Esophagus muscularis mucosa (tissue), 4 donors: ENCODE measurements around the gene ZMYM4. TPM values are rescaled to one million over a fixed set of nuclear protein-coding genes. Genes with fewer than 3 reads are reported as not detected.
A peak's percentile ranks its signal among the peaks of the same experiment; 100 is the strongest.
"Not testable (repeated sequence)": the region's sequence is repeated elsewhere in the genome, so short reads cannot be mapped to it uniquely, and the experiment has no call there.

ENCODE experiments used
- DNase-seq: peaks from one replicate; pipeline ENCODE4 v3.0.0-alpha.2; 2017; ENCODE audit errors: extremely low spot score
- H3K27ac ChIP-seq, 4 donors: fragments of 200-600 bp; sonication (generic); replicated peaks in 1 of 4; 1 replicate in 3 of 4; 2 replicates in 1 of 4; pipeline ENCODE4 v1.5.1; 2016 to 2019; ENCODE audit warnings: mild to moderate bottlenecking in 1 of 4
- H3K27me3 ChIP-seq, 4 donors: fragments of 200-600 bp; sonication (generic); one replicate each; pipeline versions ENCODE4 v1.5.1 to v1.6.0; 2016 to 2019
- H3K36me3 ChIP-seq, 4 donors: fragments of 200-600 bp; sonication (generic); one replicate each; pipeline ENCODE4 v1.5.1; 2016 to 2019
- H3K4me1 ChIP-seq, 4 donors: fragments of 200-600 bp; sonication (generic); one replicate each; pipeline ENCODE4 v1.5.1; 2016 to 2019
- H3K4me3 ChIP-seq, 4 donors: fragments of 200-600 bp; sonication (generic); 1 replicate in 2 of 4; 2 replicates in 2 of 4; pipeline ENCODE4 v1.5.1; 2016 to 2019; ENCODE audit warnings: mild to moderate bottlenecking in 4 of 4, moderate library complexity in 1 of 4
- H3K9me3 ChIP-seq, 4 donors: fragments of 200-600 bp; sonication (generic); 1 replicate in 3 of 4; 2 replicates in 1 of 4; pipeline ENCODE4 v1.5.1; 2016 to 2019
- CTCF ChIP-seq, 3 experiments: fragments of 200-600 bp in 2 of 3; fragments of 450-650 bp in 1 of 3; sonication (generic) in 2 of 3; IDR thresholded peaks; one replicate each; pipeline ENCODE4 v1.5.1; 2017 to 2019; ENCODE audit warnings: antibody characterized with exemption in 3 of 3, mild to moderate bottlenecking in 2 of 3, moderate library complexity in 1 of 3
- EP300 ChIP-seq: sonication (generic); formaldehyde crosslinking; IDR thresholded peaks from one replicate; pipeline ENCODE4 v1.6.1; 2017; ENCODE audit warnings: antibody characterized with exemption
- POLR2A ChIP-seq: fragments of 450-650 bp; IDR thresholded peaks from one replicate; pipeline ENCODE4 v1.6.1; 2017; ENCODE audit warnings: antibody characterized with exemption, moderate library complexity, mild to moderate bottlenecking, low read depth
- POLR2AphosphoS5 ChIP-seq, 2 donors: sonication (generic); formaldehyde crosslinking; IDR thresholded peaks; one replicate each; pipeline ENCODE4 v1.6.1; 2017; ENCODE audit warnings: antibody characterized with exemption in 2 of 2
- WGBS: methylation state at CpG from one replicate; pipeline ENCODE4 v1.1.5; 2018; 5-methylcytosine and 5-hydroxymethylcytosine counted together
- intact Hi-C: fragments of 100-400 bp; cut with DNase I; formaldehyde crosslinking; loops from one replicate; pipeline ENCODE4 v1.15.1; 2023
- total RNA-seq, 4 donors: library from RNA; depleted of rRNA; stranded (reverse); fragments of >200 nt; gene quantifications; one replicate each; pipeline versions ENCODE4 v1.1.0 to v1.2.1, GENCODE V29; 2016

ZMYM4 gene
- total RNA-seq, 4 donors from 2014 or later, result 24.6 to 32.0 (median 27.3) TPM

GRCh38 chr1:35324486-35324885 lies 56.0 kb downstream of the ZMYM4 start:
- Histone ChIP-seq H3K27me3 (no peaks in the 10 kb centered on the region), H3K4me1 (peaks cover 8 to 27% (median 21%) of the 10 kb centered on the region in 4 donors), H3K36me3 (peaks cover 0 to 9% (median 4%) of the 10 kb centered on the region in 4 donors), H3K9me3 (no peaks in the 10 kb centered on the region), H3K4me3 (no peak overlapping the region), H3K27ac (peak overlapping the region in 3 of 4 donors; percentile 19 to 53 (median 40))
- TF ChIP-seq CTCF (IDR thresholded peaks at IDR 0.05) (no peak), POLR2A (no peak), POLR2AphosphoS5 (IDR thresholded peaks at IDR 0.05) (no peak), EP300 (no peak)
- intact Hi-C loops, result no loop called here
- WGBS, result 71% methylated on average over 1 of the region's 1 CpG
- DNase-seq, result no peak

- no peak for DNase-seq
- TF ChIP-seq CTCF (IDR thresholded peaks at IDR 0.05) (no peak), POLR2AphosphoS5 (IDR thresholded peaks at IDR 0.05) (no peak), POLR2A (no peak), EP300 (no peak)
- no peak overlapping the region for H3K27ac ChIP-seq
- WGBS, result 91% methylated on average over 3 of the region's 3 CpGs
- H3K27me3 ChIP-seq, result no peaks in the 10 kb centered on the region
- intact Hi-C loops, result no loop called here
- peaks cover 3 to 16% (median 11%) of the 10 kb centered on the region in 4 donors for H3K4me1 ChIP-seq
- no peaks in the 10 kb centered on the region for H3K9me3 ChIP-seq
- peaks cover 0 to 9% (median 4%) of the 10 kb centered on the region in 4 donors for H3K36me3 ChIP-seq
- H3K4me3 ChIP-seq, result no peak overlapping the region
Measured at GRCh38 chr1:35326246-35326866, 57.8 kb downstream of the ZMYM4 start.

DNA sequence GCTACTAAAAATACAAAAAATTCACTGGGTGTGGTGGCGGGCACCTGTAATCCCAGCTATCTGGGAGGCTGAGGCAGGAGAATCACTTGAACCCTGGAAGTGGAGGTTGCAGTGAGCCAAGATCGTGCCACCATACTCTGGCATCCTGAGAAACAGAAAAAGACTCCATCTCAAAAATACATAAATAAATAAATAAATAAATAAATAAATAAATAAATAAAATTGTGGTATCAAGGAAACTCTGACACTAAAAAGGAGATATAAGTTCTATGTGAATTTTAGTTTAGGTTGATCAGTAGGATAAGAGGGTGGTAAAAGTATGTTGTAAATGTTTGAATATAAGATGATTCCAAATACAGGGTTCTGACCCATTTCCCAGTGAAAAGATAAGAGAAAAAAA lies 63.1 kb downstream of the ZMYM4 start:
- DNase-seq, H3K4me1 ChIP-seq, intact Hi-C loops, H3K9me3 ChIP-seq, H3K27me3 ChIP-seq, H3K4me3 ChIP-seq, H3K27ac ChIP-seq: not testable (repeated sequence)
- WGBS, result 80% methylated on average over 2 of the region's 2 CpGs
- peaks cover 0 to 17% (median 3%) of the 10 kb centered on the region in 4 donors for H3K36me3 ChIP-seq

DNA sequence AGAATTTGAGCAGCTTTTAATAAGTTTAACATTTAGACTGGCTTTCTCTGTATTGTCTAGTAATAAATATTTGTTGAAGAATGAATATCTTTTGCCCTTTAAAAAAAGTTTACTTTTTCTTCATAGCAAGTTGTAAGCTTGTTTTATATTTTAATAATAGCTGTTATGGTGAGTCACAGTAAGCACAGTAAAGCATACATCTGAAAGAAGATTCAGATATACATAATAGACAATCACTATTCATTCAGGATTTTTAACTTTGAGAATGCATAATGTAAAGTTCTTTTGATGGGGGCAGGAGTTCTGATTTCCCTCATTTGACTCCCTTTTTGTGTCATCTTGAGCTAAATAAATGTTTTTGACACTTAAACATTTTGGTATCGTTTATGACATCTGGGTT lies 66.0 kb downstream of the ZMYM4 start:
- intact Hi-C loops, result no loop called here
- Histone ChIP-seq H3K27ac (no peak overlapping the region), H3K36me3 (peaks cover 0 to 18% (median 3%) of the 10 kb centered on the region in 4 donors), H3K27me3 (no peaks in the 10 kb centered on the region), H3K4me1 (no peaks in the 10 kb centered on the region), H3K4me3 (no peak overlapping the region), H3K9me3 (no peaks in the 10 kb centered on the region)
- WGBS, result 67% methylated on average over 1 of the region's 1 CpG
- TF ChIP-seq POLR2A (no peak), POLR2AphosphoS5 (IDR thresholded peaks at IDR 0.05) (no peak), EP300 (no peak), CTCF (IDR thresholded peaks at IDR 0.05) (no peak)
- DNase-seq, result no peak

- WGBS, result 100% methylated on average over 2 of the region's 2 CpGs
Measured at GRCh38 chr1:35340519-35340918, 72.0 kb downstream of the ZMYM4 start.

More at GRCh38 chr1:35340519-35340918, 72.0 kb downstream of the ZMYM4 start:
- no peak for DNase-seq
- Histone ChIP-seq H3K9me3 (no peaks in the 10 kb centered on the region), H3K4me1 (peaks cover 0 to 4% (median 0%) of the 10 kb centered on the region in 4 donors), H3K27ac (no peak overlapping the region), H3K27me3 (no peaks in the 10 kb centered on the region), H3K4me3 (no peak overlapping the region), H3K36me3 (peaks cover 0 to 14% (median 3%) of the 10 kb centered on the region in 4 donors)
- TF ChIP-seq CTCF (IDR thresholded peaks at IDR 0.05) (no peak), POLR2A (no peak), EP300 (no peak), POLR2AphosphoS5 (IDR thresholded peaks at IDR 0.05) (no peak)
- intact Hi-C loops, result no loop called here
